HEK293 (cell line): ENCODE measurements around the gene PLOD3.

ENCODE experiments used
- CTCF ChIA-PET: fragments of 350-600 bp; formaldehyde crosslinking; extraction: SDS; loops from one replicate; lab custom pipeline; 2021; ENCODE audit warnings: antibody characterized with exemption; lab: Yijun Ruan, JAX
- POLR2A ChIA-PET: fragments of 300-600 bp; formaldehyde crosslinking; extraction: SDS; loops from one replicate; lab custom pipeline; 2020; ENCODE audit warnings: antibody characterized with exemption, inconsistent platforms; lab: Yijun Ruan, JAX
- H3K27ac ChIP-seq: fragments of 200-500 bp; sonication (Bioruptor generic); 2 replicates; pipeline ENCODE4 v1.5.1; 2014; ENCODE audit warnings: low read depth, low read length, control low read depth, inconsistent platforms; ENCODE audit errors: extremely low read depth
- H3K36me3 ChIP-seq, 2 experiments: fragments of 200-500 bp in 1 of 2; sonication (Bioruptor generic) in 1 of 2; 1 replicate in 1 of 2; 2 replicates in 1 of 2; pipeline ENCODE4 v1.5.1; 2014 to 2017; ENCODE audit warnings: inconsistent platforms in 2 of 2, low read length in 2 of 2; ENCODE audit not compliant: control insufficient read depth in 2 of 2, insufficient read depth in 1 of 2
- H3K4me1 ChIP-seq: fragments of 200-500 bp; sonication (Bioruptor generic); 2 replicates; pipeline ENCODE4 v1.5.1; 2014; ENCODE audit warnings: mild to moderate bottlenecking, low read length, inconsistent platforms; ENCODE audit not compliant: control insufficient read depth, insufficient read depth
- H3K4me3 ChIP-seq: 2 replicates; pipeline ENCODE4 v1.5.1; 2011; ENCODE audit warnings: low read depth, mild to moderate bottlenecking, control low read depth, low read length, moderate library complexity
- H3K9me3 ChIP-seq: fragments of 200-500 bp; sonication (Bioruptor generic); 2 replicates; pipeline ENCODE4 v1.5.1; 2014; ENCODE audit warnings: low read depth, low read length, inconsistent platforms; ENCODE audit not compliant: control insufficient read depth, insufficient read depth
- BCL11A ChIP-seq: fragments of 450-650 bp; formaldehyde crosslinking; IDR thresholded peaks from 2 replicates; pipeline ENCODE4 v1.5.1; 2016; ENCODE audit warnings: low read depth, missing biosample characterization, missing genetic modification characterization
- GLIS2 ChIP-seq: fragments of 450-650 bp; formaldehyde crosslinking; IDR thresholded peaks from 2 replicates; pipeline ENCODE4 v1.5.1; 2016; ENCODE audit warnings: missing biosample characterization, missing genetic modification characterization
- MYNN ChIP-seq: fragments of 450-650 bp; formaldehyde crosslinking; IDR thresholded peaks from 2 replicates; pipeline ENCODE4 v1.5.1; 2016; ENCODE audit warnings: missing biosample characterization, missing genetic modification characterization, borderline replicate concordance
- TRIM28 ChIP-seq: IDR thresholded peaks from 2 replicates; pipeline ENCODE4 v1.6.1; 2011; ENCODE audit warnings: low read length, control low read depth, borderline replicate concordance
- TSHZ1 ChIP-seq: fragments of 450-650 bp; formaldehyde crosslinking; IDR thresholded peaks from 2 replicates; pipeline ENCODE4 v1.5.1; 2016; ENCODE audit warnings: missing biosample characterization, missing genetic modification characterization, borderline replicate concordance
- ZBTB7A ChIP-seq: fragments of 450-650 bp; formaldehyde crosslinking; IDR thresholded peaks from 2 replicates; pipeline ENCODE4 v1.5.1; 2016; ENCODE audit warnings: low read depth, missing biosample characterization, missing genetic modification characterization
- ZFP69B ChIP-seq: fragments of 450-650 bp; formaldehyde crosslinking; IDR thresholded peaks from 2 replicates; pipeline ENCODE4 v1.5.1; 2016; ENCODE audit warnings: missing biosample characterization, missing genetic modification characterization
- ZNF133 ChIP-seq: fragments of 450-650 bp; formaldehyde crosslinking; IDR thresholded peaks from 2 replicates; pipeline ENCODE4 v1.5.1; 2016; ENCODE audit warnings: missing biosample characterization, missing genetic modification characterization
- ZNF138 ChIP-seq: fragments of 450-650 bp; formaldehyde crosslinking; IDR thresholded peaks from 2 replicates; pipeline ENCODE4 v1.5.1; 2016; ENCODE audit warnings: missing biosample characterization, missing genetic modification characterization, borderline replicate concordance
- ZNF140 ChIP-seq: fragments of 450-650 bp; formaldehyde crosslinking; IDR thresholded peaks from 2 replicates; pipeline ENCODE4 v1.5.1; 2016; ENCODE audit warnings: missing biosample characterization, missing genetic modification characterization
- ZNF155 ChIP-seq: fragments of 450-650 bp; formaldehyde crosslinking; IDR thresholded peaks from 2 replicates; pipeline ENCODE4 v1.5.1; 2016; ENCODE audit warnings: missing biosample characterization, missing genetic modification characterization
- ZNF169 ChIP-seq: fragments of 450-650 bp; formaldehyde crosslinking; IDR thresholded peaks from 2 replicates; pipeline ENCODE4 v1.5.1; 2016; ENCODE audit warnings: missing biosample characterization, missing genetic modification characterization
- ZNF274 ChIP-seq, 2 experiments: fragments of 200-500 bp in 1 of 2; fragments of 450-650 bp in 1 of 2; sonication (Bioruptor generic) in 1 of 2; formaldehyde crosslinking in 1 of 2; IDR thresholded peaks; 2 replicates each; pipeline versions ENCODE4 v1.5.1 to v1.6.1; 2014 to 2016; ENCODE audit warnings: borderline replicate concordance in 1 of 2, inconsistent platforms in 1 of 2, low read length in 1 of 2, missing biosample characterization in 1 of 2, missing genetic modification characterization in 1 of 2
- ZNF280D ChIP-seq: fragments of 450-650 bp; formaldehyde crosslinking; IDR thresholded peaks from 2 replicates; pipeline ENCODE4 v1.5.1; 2016; ENCODE audit warnings: missing biosample characterization, missing genetic modification characterization
- ZNF292 ChIP-seq: fragments of 450-650 bp; formaldehyde crosslinking; IDR thresholded peaks from 2 replicates; pipeline ENCODE4 v1.5.1; 2016; ENCODE audit warnings: low read depth, missing biosample characterization, missing genetic modification characterization, borderline replicate concordance
- ZNF350 ChIP-seq: fragments of 450-650 bp; formaldehyde crosslinking; IDR thresholded peaks from 2 replicates; pipeline ENCODE4 v1.5.0; 2017; ENCODE audit warnings: missing biosample characterization, mild to moderate bottlenecking, missing genetic modification characterization
- ZNF621 ChIP-seq: fragments of 450-650 bp; formaldehyde crosslinking; IDR thresholded peaks from 2 replicates; pipeline ENCODE4 v1.5.1; 2017; ENCODE audit warnings: missing biosample characterization, missing genetic modification characterization
- ZNF623 ChIP-seq: fragments of 450-650 bp; formaldehyde crosslinking; IDR thresholded peaks from 2 replicates; pipeline ENCODE4 v1.5.1; 2016; ENCODE audit warnings: missing biosample characterization, missing genetic modification characterization
- ZNF660 ChIP-seq: fragments of 450-650 bp; IDR thresholded peaks from 2 replicates; pipeline ENCODE4 v1.5.1; 2018; ENCODE audit warnings: missing biosample characterization, mild to moderate bottlenecking, missing genetic modification characterization
- ZNF707 ChIP-seq: fragments of 450-650 bp; formaldehyde crosslinking; IDR thresholded peaks from 2 replicates; pipeline ENCODE4 v1.5.1; 2016; ENCODE audit warnings: missing biosample characterization, missing genetic modification characterization
- ZXDB ChIP-seq: fragments of 450-650 bp; formaldehyde crosslinking; IDR thresholded peaks from 2 replicates; pipeline ENCODE4 v1.5.1; 2016; ENCODE audit warnings: missing biosample characterization, missing genetic modification characterization
- TF ChIP-seq, protein P1 (sequence below): fragments of 450-650 bp; formaldehyde crosslinking; IDR thresholded peaks from 2 replicates; pipeline ENCODE4 v1.5.1; 2016; ENCODE audit warnings: missing biosample characterization, missing genetic modification characterization
- TF ChIP-seq, protein P2 (sequence below): fragments of 450-650 bp; formaldehyde crosslinking; IDR thresholded peaks from 2 replicates; pipeline ENCODE4 v1.5.1; 2016; ENCODE audit warnings: missing biosample characterization, missing genetic modification characterization
- TF ChIP-seq, protein P3 (sequence below): fragments of 450-650 bp; formaldehyde crosslinking; IDR thresholded peaks from 2 replicates; pipeline ENCODE4 v1.5.1; 2016; ENCODE audit warnings: missing biosample characterization, missing genetic modification characterization
- TF ChIP-seq, protein P4 (sequence below): fragments of 450-650 bp; IDR thresholded peaks from 2 replicates; pipeline ENCODE4 v1.5.1; 2018; ENCODE audit warnings: missing biosample characterization, missing genetic modification characterization

The PLOD3 gene

GRCh38 chr7:101164071-101164840 lies 53.1 kb downstream of the PLOD3 start:
- Histone ChIP-seq H3K27ac (no peak overlapping the region), H3K4me1 (peaks cover 18% of the 10 kb centered on the region), H3K4me3 (peak overlapping the region; percentile 13; the same call in 1 of the 2 replicates), H3K9me3 (no peaks in the 10 kb centered on the region), H3K36me3 (peaks cover 3% of the 10 kb centered on the region in 2 experiments; a peak in 2 of 3 replicates)
- POLR2A ChIA-PET = interaction anchor here (0.7 to 1.2 kb wide), 3 partner anchors 10 to 38 kb away, joined by 3 to 4 read pairs (median 3); partner anchors contain the start of gene SERPINE1
- CTCF ChIA-PET = interaction anchor here (0.8 kb wide), 1 partner anchor 20 kb away, joined by 4 read pairs; no protein-coding TSS in a partner anchor
- TF ChIP-seq ZNF621 = no peak
- no peak for TF ChIP-seq ZNF660 (tag by site-specific recombination)
- TF ChIP-seq, protein P1, sequence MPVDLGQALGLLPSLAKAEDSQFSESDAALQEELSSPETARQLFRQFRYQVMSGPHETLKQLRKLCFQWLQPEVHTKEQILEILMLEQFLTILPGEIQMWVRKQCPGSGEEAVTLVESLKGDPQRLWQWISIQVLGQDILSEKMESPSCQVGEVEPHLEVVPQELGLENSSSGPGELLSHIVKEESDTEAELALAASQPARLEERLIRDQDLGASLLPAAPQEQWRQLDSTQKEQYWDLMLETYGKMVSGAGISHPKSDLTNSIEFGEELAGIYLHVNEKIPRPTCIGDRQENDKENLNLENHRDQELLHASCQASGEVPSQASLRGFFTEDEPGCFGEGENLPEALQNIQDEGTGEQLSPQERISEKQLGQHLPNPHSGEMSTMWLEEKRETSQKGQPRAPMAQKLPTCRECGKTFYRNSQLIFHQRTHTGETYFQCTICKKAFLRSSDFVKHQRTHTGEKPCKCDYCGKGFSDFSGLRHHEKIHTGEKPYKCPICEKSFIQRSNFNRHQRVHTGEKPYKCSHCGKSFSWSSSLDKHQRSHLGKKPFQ (tag by site-specific recombination) = no peak
- TF ChIP-seq, protein P2, sequence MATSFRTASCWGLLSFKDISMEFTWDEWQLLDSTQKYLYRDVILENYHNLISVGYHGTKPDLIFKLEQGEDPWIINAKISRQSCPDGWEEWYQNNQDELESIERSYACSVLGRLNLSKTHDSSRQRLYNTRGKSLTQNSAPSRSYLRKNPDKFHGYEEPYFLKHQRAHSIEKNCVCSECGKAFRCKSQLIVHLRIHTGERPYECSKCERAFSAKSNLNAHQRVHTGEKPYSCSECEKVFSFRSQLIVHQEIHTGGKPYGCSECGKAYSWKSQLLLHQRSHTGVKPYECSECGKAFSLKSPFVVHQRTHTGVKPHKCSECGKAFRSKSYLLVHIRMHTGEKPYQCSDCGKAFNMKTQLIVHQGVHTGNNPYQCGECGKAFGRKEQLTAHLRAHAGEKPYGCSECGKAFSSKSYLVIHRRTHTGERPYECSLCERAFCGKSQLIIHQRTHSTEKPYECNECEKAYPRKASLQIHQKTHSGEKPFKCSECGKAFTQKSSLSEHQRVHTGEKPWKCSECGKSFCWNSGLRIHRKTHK (tag by site-specific recombination) = no peak
- TF ChIP-seq ZNF350 (tag by site-specific recombination) = no peak
- no peak for TF ChIP-seq ZNF133 (tag by site-specific recombination)
- TF ChIP-seq ZNF707 (tag by site-specific recombination) = no peak
- no peak for TF ChIP-seq GLIS2 (tag by site-specific recombination)
- no peak for TF ChIP-seq MYNN (tag by site-specific recombination)
- TF ChIP-seq, protein P3, sequence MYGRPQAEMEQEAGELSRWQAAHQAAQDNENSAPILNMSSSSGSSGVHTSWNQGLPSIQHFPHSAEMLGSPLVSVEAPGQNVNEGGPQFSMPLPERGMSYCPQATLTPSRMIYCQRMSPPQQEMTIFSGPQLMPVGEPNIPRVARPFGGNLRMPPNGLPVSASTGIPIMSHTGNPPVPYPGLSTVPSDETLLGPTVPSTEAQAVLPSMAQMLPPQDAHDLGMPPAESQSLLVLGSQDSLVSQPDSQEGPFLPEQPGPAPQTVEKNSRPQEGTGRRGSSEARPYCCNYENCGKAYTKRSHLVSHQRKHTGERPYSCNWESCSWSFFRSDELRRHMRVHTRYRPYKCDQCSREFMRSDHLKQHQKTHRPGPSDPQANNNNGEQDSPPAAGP (tag by site-specific recombination) = no peak
- TF ChIP-seq ZNF138 (tag by site-specific recombination) = no peak
- TF ChIP-seq, protein P4, sequence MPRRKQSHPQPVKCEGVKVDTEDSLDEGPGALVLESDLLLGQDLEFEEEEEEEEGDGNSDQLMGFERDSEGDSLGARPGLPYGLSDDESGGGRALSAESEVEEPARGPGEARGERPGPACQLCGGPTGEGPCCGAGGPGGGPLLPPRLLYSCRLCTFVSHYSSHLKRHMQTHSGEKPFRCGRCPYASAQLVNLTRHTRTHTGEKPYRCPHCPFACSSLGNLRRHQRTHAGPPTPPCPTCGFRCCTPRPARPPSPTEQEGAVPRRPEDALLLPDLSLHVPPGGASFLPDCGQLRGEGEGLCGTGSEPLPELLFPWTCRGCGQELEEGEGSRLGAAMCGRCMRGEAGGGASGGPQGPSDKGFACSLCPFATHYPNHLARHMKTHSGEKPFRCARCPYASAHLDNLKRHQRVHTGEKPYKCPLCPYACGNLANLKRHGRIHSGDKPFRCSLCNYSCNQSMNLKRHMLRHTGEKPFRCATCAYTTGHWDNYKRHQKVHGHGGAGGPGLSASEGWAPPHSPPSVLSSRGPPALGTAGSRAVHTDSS (tag by site-specific recombination) = no peak
- no peak for TF ChIP-seq ZNF169 (tag by site-specific recombination)
- no peak for TF ChIP-seq ZNF155 (tag by site-specific recombination)
- no peak for TF ChIP-seq ZNF292 (tag by site-specific recombination)
- no peak for TF ChIP-seq ZBTB7A (tag by site-specific recombination)
- no peak for TF ChIP-seq TRIM28
- TF ChIP-seq ZXDB (tag by site-specific recombination) = no peak
- TF ChIP-seq ZNF280D (tag by site-specific recombination) = no peak
- no peak for TF ChIP-seq ZNF140
- TF ChIP-seq BCL11A = no peak
- TF ChIP-seq TSHZ1 (tag by site-specific recombination) = no peak
- no peak for TF ChIP-seq ZNF274 (IDR thresholded peaks at IDR 0.05; ENCODE audit: low read length)
- TF ChIP-seq ZNF274 (tag by site-specific recombination; IDR thresholded peaks at IDR 0.05; ENCODE audit: borderline replicate concordance) = no peak
- TF ChIP-seq ZFP69B (tag by site-specific recombination) = no peak
- TF ChIP-seq ZNF623 (tag by site-specific recombination) = no peak
